WTC11 (cell line): ENCODE measurements around the gene DTX4. TPM values are rescaled to one million over a fixed set of nuclear protein-coding genes. Genes with fewer than 3 reads are reported as not detected.

Experiments
- ATAC-seq: fragments of 200-7000 bp; cut with Tn5 transposase; 2 replicates; pipeline ENCODE4 v1.10.0; 2021; ENCODE audit warnings: mild to moderate bottlenecking, moderate library complexity
- CTCF ChIA-PET: fragments of 300-600 bp; sonication (Branson Sonifier 250); formaldehyde crosslinking; loops from one replicate; lab custom pipeline; 2021; ENCODE audit warnings: antibody characterized with exemption; lab: Charles Lee
- POLR2A ChIA-PET: fragments of 350-600 bp; sonication (Branson Sonifier 250); formaldehyde crosslinking; loops from one replicate; lab custom pipeline; 2021; ENCODE audit warnings: antibody characterized with exemption; lab: Charles Lee
- DNase-seq: peaks from one replicate; pipeline ENCODE4 v3.0.0; 2021; ENCODE audit warnings: low spot score
- H3K27ac Mint-ChIP-seq: 2 replicates; pipeline ENCODE4 v1.8.0; 2021; ENCODE audit warnings: mixed read lengths
- H3K27me3 Mint-ChIP-seq: 2 replicates; pipeline ENCODE4 v1.8.0; 2021; ENCODE audit warnings: low read depth, mild to moderate bottlenecking, moderate library complexity, mixed read lengths
- H3K36me3 Mint-ChIP-seq: 2 replicates; pipeline ENCODE4 v1.8.0; 2021; ENCODE audit warnings: mixed read lengths
- H3K4me1 Mint-ChIP-seq: 2 replicates; pipeline ENCODE4 v1.8.0; 2022; ENCODE audit warnings: mixed read lengths
- H3K4me3 Mint-ChIP-seq: 2 replicates; pipeline ENCODE4 v1.8.0; 2021; ENCODE audit warnings: mild to moderate bottlenecking, moderate library complexity, mixed read lengths
- H3K9me3 Mint-ChIP-seq: 2 replicates; pipeline ENCODE4 v1.8.0; 2021; ENCODE audit warnings: mixed read lengths
- ATF3 ChIP-seq: sonication (generic); formaldehyde crosslinking; conservative IDR thresholded peaks from 2 replicates; pipeline ENCODE4 v1.8.1; 2022; ENCODE audit warnings: mild to moderate bottlenecking, missing genetic modification reagents
- E2F1 ChIP-seq: sonication (generic); formaldehyde crosslinking; IDR thresholded peaks from 2 replicates; pipeline ENCODE4 v1.8.0; 2022; ENCODE audit warnings: mild to moderate bottlenecking, missing genetic modification reagents
- GABPB1 ChIP-seq: sonication (generic); formaldehyde crosslinking; IDR thresholded peaks from 2 replicates; pipeline ENCODE4 v1.8.1; 2023; ENCODE audit warnings: mild to moderate bottlenecking, missing genetic modification reagents
- GTF2I ChIP-seq: fragments of 250-450 bp; sonication (Bioruptor Pico); conservative IDR thresholded peaks from 2 replicates; pipeline ENCODE4 v1.4.0; 2021; ENCODE audit warnings: mild to moderate bottlenecking
- MXD4 ChIP-seq: fragments of 250-450 bp; sonication (Bioruptor Pico); IDR thresholded peaks from 2 replicates; pipeline ENCODE4 v1.8.0; 2021; ENCODE audit warnings: mild to moderate bottlenecking, moderate library complexity, borderline replicate concordance
- NFYB ChIP-seq: sonication (generic); formaldehyde crosslinking; conservative IDR thresholded peaks from 2 replicates; pipeline ENCODE4 v1.8.0; 2022; ENCODE audit warnings: low read depth, missing genetic modification reagents
- NR1H2 ChIP-seq: sonication (generic); formaldehyde crosslinking; IDR thresholded peaks from 2 replicates; pipeline ENCODE4 v1.9.0; 2021; ENCODE audit warnings: mild to moderate bottlenecking, moderate library complexity, missing genetic modification reagents
- RORB ChIP-seq: fragments of 250-450 bp; sonication (Bioruptor Pico); IDR thresholded peaks from 2 replicates; pipeline ENCODE4 v1.9.0; 2021; ENCODE audit warnings: mild to moderate bottlenecking
- TEAD1 ChIP-seq: sonication (generic); formaldehyde crosslinking; IDR thresholded peaks from 2 replicates; pipeline ENCODE4 v1.8.0; 2022; ENCODE audit warnings: mild to moderate bottlenecking, missing genetic modification reagents
- ZNF219 ChIP-seq: sonication (generic); formaldehyde crosslinking; IDR thresholded peaks from 2 replicates; pipeline ENCODE4 v1.8.0; 2023; ENCODE audit warnings: missing genetic modification reagents, mild to moderate bottlenecking, borderline replicate concordance
- ZNF263 ChIP-seq: sonication (generic); formaldehyde crosslinking; IDR thresholded peaks from 2 replicates; pipeline ENCODE4 v1.8.1; 2022; ENCODE audit warnings: low read depth, mild to moderate bottlenecking, moderate library complexity, missing genetic modification reagents
- ZNF396 ChIP-seq: fragments of 250-450 bp; sonication (Bioruptor Pico); IDR thresholded peaks from 2 replicates; pipeline ENCODE4 v1.8.0; 2021; ENCODE audit warnings: mild to moderate bottlenecking, moderate library complexity, borderline replicate concordance
- ZNF423 ChIP-seq: fragments of 250-450 bp; sonication (Bioruptor Pico); IDR thresholded peaks from 2 replicates; pipeline ENCODE4 v2.1.2; 2022; ENCODE audit warnings: mild to moderate bottlenecking, moderate library complexity
- ZNF512 ChIP-seq: sonication (generic); formaldehyde crosslinking; IDR thresholded peaks from 2 replicates; pipeline ENCODE4 v1.8.1; 2022; ENCODE audit warnings: missing genetic modification reagents, borderline replicate concordance
- total RNA-seq: library from RNA; stranded (reverse); gene quantifications from 3 replicates; pipeline ENCODE4 v1.2.3, GENCODE V29; 2021
- TF ChIP-seq, protein P1 (sequence below): fragments of 250-450 bp; sonication (Bioruptor Pico); IDR thresholded peaks from 2 replicates; pipeline ENCODE4 v1.8.0; 2021; ENCODE audit warnings: mild to moderate bottlenecking
- TF ChIP-seq, protein P2 (sequence below): sonication (generic); formaldehyde crosslinking; IDR thresholded peaks from 2 replicates; pipeline ENCODE4 v1.8.1; 2022; ENCODE audit warnings: mild to moderate bottlenecking, moderate library complexity, missing genetic modification reagents

The DTX4 gene
- total RNA-seq, 1 experiment from 2014 or later: 15.5 TPM

GRCh38 chr11:59172345-59173079 is 580 bp downstream of the DTX4 start:
- Mint-ChIP-seq H3K36me3 (peaks cover 6% of the 10 kb centered on the region; the same call in 1 of the 2 replicates), H3K27ac (no peak overlapping the region), H3K4me1 (peaks cover 34% of the 10 kb centered on the region), H3K4me3 (peak overlapping the region; percentile 90), H3K27me3 (peaks cover 4% of the 10 kb centered on the region; the same call in 1 of the 2 replicates), H3K9me3 (no peaks in the 10 kb centered on the region)
- ChIA-PET CTCF (interaction anchor here (1.0 to 14.2 kb wide), 43 partner anchors 11 to 583 kb away, joined by 3 to 382 read pairs (median 5); partner anchors contain the start of genes FAM111B, OR5A1, OR5A2 and STX3), POLR2A (interaction anchor here (0.8 to 1.8 kb wide), 5 partner anchors 10 to 114 kb away, joined by 3 to 8 read pairs (median 6); no protein-coding TSS in a partner anchor)
- ATAC-seq (peak; percentile 8), DNase-seq (peak; percentile 56)
- TF ChIP-seq ZNF512 (CRISPR knock-in tag): peak; percentile 3; the same call in 1 of the 2 replicates
- 0 out of 2 replicates have a peak, but pooled peaks have one; percentile 6 for TF ChIP-seq NFYB (CRISPR knock-in tag)
- TF ChIP-seq ZNF263 (CRISPR knock-in tag): no peak

- TF ChIP-seq ZNF423 (CRISPR knock-in tag): no peak
- H3K27me3 Mint-ChIP-seq: peaks cover 4% of the 10 kb centered on the region; the same call in 1 of the 2 replicates
- POLR2A ChIA-PET: interaction anchor here (1.0 to 1.8 kb wide), 4 partner anchors 9 to 15 kb away, joined by 3 to 8 read pairs (median 6); no protein-coding TSS in a partner anchor
- peaks cover 42% of the 10 kb centered on the region for H3K4me1 Mint-ChIP-seq
- CTCF ChIA-PET: interaction anchor here (1.2 to 14.2 kb wide), 7 partner anchors 10 to 120 kb away, joined by 3 to 382 read pairs (median 8); no protein-coding TSS in a partner anchor
- ATAC-seq (peak; percentile 35), DNase-seq (peak; percentile 66)
- peak overlapping the region; percentile 90 for H3K4me3 Mint-ChIP-seq
- peak overlapping the region; percentile 54 for H3K27ac Mint-ChIP-seq
- H3K36me3 Mint-ChIP-seq: peaks cover 14% of the 10 kb centered on the region
- H3K9me3 Mint-ChIP-seq: peaks cover 2% of the 10 kb centered on the region; the same call in 1 of the 2 replicates
Measured at GRCh38 chr11:59173080-59173963, 1.4 kb downstream of the DTX4 start.

DNA sequence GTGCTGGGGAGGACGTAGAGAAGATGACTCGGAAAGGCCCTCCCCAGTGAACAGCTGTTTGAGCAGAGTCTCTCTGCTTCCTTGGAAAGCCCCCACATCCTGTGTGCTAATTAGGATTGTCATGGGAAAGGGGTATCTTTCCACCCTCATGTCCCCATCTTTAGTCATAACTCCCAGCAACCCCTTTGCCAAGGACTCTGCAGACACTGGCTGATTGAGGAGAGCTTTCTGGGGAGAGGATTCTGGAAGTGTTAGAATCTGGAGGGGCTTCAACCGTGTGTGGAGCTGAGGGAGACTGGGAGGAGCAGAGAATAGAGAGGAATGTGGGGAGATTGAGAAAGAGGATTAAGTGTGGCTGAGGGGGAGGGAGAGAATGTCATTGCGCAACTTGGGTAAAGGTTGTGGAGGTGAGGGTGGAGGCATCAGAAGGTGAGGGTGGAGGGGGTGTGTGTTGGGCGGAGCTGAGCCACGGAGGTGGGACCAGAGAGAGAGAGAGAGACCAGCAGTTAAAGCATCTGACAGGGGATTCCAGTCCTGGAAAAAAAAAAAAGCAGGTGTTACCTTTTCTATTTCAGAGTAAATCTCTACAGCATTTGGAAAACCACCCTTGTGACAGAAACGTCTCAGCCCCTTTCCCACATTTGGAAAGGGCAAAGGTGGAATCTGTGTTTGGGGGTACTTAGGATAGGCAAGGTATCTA is 2.2 kb downstream of the DTX4 start:
- TF ChIP-seq, protein P1, sequence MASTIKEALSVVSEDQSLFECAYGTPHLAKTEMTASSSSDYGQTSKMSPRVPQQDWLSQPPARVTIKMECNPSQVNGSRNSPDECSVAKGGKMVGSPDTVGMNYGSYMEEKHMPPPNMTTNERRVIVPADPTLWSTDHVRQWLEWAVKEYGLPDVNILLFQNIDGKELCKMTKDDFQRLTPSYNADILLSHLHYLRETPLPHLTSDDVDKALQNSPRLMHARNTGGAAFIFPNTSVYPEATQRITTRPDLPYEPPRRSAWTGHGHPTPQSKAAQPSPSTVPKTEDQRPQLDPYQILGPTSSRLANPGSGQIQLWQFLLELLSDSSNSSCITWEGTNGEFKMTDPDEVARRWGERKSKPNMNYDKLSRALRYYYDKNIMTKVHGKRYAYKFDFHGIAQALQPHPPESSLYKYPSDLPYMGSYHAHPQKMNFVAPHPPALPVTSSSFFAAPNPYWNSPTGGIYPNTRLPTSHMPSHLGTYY (CRISPR knock-in tag): no peak
- 0 out of 2 replicates have a peak, but pooled peaks have one; percentile 41 for TF ChIP-seq GABPB1 (CRISPR knock-in tag)
- TF ChIP-seq TEAD1 (CRISPR knock-in tag): peak; percentile 53; the same call in 1 of the 2 replicates
- TF ChIP-seq, all 79 proteins: peak for 2
- ATAC-seq (peak; percentile 51), DNase-seq (peak; percentile 63)
- Mint-ChIP-seq H3K27me3 (peaks cover 4% of the 10 kb centered on the region; the same call in 1 of the 2 replicates), H3K4me3 (peak overlapping the region; percentile 90), H3K9me3 (peaks cover 10% of the 10 kb centered on the region), H3K36me3 (peaks cover 22% of the 10 kb centered on the region), H3K27ac (peak overlapping the region; percentile 54), H3K4me1 (peaks cover 42% of the 10 kb centered on the region)
- CTCF ChIA-PET: interaction anchor here (1.1 to 14.2 kb wide), 8 partner anchors 10 to 116 kb away, joined by 3 to 382 read pairs (median 8); no protein-coding TSS in a partner anchor
- POLR2A ChIA-PET: interaction anchor here (0.5 to 1.8 kb wide), 6 partner anchors 8 to 1375 kb away, joined by 3 to 8 read pairs (median 4); no protein-coding TSS in a partner anchor

- Mint-ChIP-seq H3K4me1 (peaks cover 42% of the 10 kb centered on the region), H3K36me3 (peaks cover 27% of the 10 kb centered on the region), H3K27ac (no peak overlapping the region), H3K4me3 (peak overlapping the region; percentile 90; the same call in 1 of the 2 replicates), H3K27me3 (peaks cover 4% of the 10 kb centered on the region; the same call in 1 of the 2 replicates), H3K9me3 (peaks cover 15% of the 10 kb centered on the region)
- ChIA-PET CTCF (interaction anchor here (1.1 to 14.2 kb wide), 8 partner anchors 9 to 116 kb away, joined by 3 to 382 read pairs (median 8); no protein-coding TSS in a partner anchor), POLR2A (interaction anchor here (1.2 to 1.8 kb wide), 3 partner anchors 8 to 11 kb away, joined by 5 to 8 read pairs (median 6); no protein-coding TSS in a partner anchor)
- no peak for DNase-seq
- ATAC-seq: no peak
- TF ChIP-seq ZNF219 (CRISPR knock-in tag): no peak
- TF ChIP-seq MXD4: no peak
- no peak for TF ChIP-seq GTF2I
- no peak for TF ChIP-seq E2F1 (CRISPR knock-in tag)
- TF ChIP-seq RORB: no peak
- TF ChIP-seq, protein P2, sequence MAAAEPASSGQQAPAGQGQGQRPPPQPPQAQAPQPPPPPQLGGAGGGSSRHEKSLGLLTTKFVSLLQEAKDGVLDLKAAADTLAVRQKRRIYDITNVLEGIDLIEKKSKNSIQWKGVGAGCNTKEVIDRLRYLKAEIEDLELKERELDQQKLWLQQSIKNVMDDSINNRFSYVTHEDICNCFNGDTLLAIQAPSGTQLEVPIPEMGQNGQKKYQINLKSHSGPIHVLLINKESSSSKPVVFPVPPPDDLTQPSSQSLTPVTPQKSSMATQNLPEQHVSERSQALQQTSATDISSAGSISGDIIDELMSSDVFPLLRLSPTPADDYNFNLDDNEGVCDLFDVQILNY (CRISPR knock-in tag): no peak
- no peak for TF ChIP-seq ATF3
- TF ChIP-seq ZNF396 (CRISPR knock-in tag): no peak
- no peak for TF ChIP-seq NR1H2
Measured at GRCh38 chr11:59174664-59175033, 2.7 kb downstream of the DTX4 start.
